Measurements from ENCODE around the gene EHD3. TPM values are rescaled to one million over a fixed set of nuclear protein-coding genes. Genes with fewer than 3 reads are reported as not detected.

Gene EHD3
- total and polyA plus RNA-seq, 2 of the 8 experiments (the other 6 are each of a cell fraction or from before 2014, with no cell fraction given): 9.3 to 12.0 TPM

GRCh38 chr2:31248139-31248538 is 14.2 kb downstream of the EHD3 start (continued):
- no peak for TF ChIP-seq KDM4A (IDR thresholded peaks at IDR 0.05; ENCODE audit: low read depth, low read length, severe bottlenecking)
- TF ChIP-seq HDAC6 (IDR thresholded peaks at IDR 0.05; ENCODE audit: low read depth, low read length): no peak

Data from H1 (cell line).